Liver (tissue), 9 donors: ENCODE measurements around the gene FGF21. TPM values are rescaled to one million over a fixed set of nuclear protein-coding genes. Genes with fewer than 3 reads are reported as not detected.
A peak's percentile ranks its signal among the peaks of the same experiment; 100 is the strongest.

Source experiments
- DNase-seq: peaks from one replicate; pipeline ENCODE4 v3.0.0-alpha.2; 2017; ENCODE audit warnings: low spot score
- H3K27ac ChIP-seq, 2 donors: one replicate each; pipeline ENCODE4 v1.7.0; 2013; ENCODE audit warnings: inconsistent platforms in 2 of 2, low read length in 2 of 2, control low read depth in 1 of 2, low read depth in 1 of 2, mild to moderate bottlenecking in 1 of 2
- H3K27me3 ChIP-seq, 4 donors: one replicate each; pipeline versions ENCODE4 v1.6.1 to v1.7.0; 2013; ENCODE audit warnings: low read length in 3 of 4, inconsistent platforms in 1 of 4, mild to moderate bottlenecking in 1 of 4, moderate library complexity in 1 of 4; ENCODE audit not compliant: control insufficient read depth in 4 of 4, insufficient read depth in 4 of 4
- H3K36me3 ChIP-seq, 4 donors: one replicate each; pipeline versions ENCODE4 v1.6.1 to v1.7.0; 2013; ENCODE audit warnings: low read length in 3 of 4, mild to moderate bottlenecking in 3 of 4, low read depth in 1 of 4, moderate library complexity in 1 of 4; ENCODE audit not compliant: control insufficient read depth in 4 of 4, insufficient read depth in 3 of 4
- H3K4me1 ChIP-seq, 4 donors: one replicate each; pipeline versions ENCODE4 v1.6.1 to v1.7.0; 2013; ENCODE audit warnings: low read length in 3 of 4, mild to moderate bottlenecking in 3 of 4, moderate library complexity in 1 of 4; ENCODE audit not compliant: control insufficient read depth in 4 of 4, insufficient read depth in 4 of 4
- H3K4me3 ChIP-seq, 3 donors: one replicate each; pipeline versions ENCODE4 v1.6.1 to v1.7.0; 2013; ENCODE audit warnings: low read length in 3 of 3, control low read depth in 1 of 3, low read depth in 1 of 3, mild to moderate bottlenecking in 1 of 3
- H3K9ac ChIP-seq, 2 donors: one replicate each; pipeline ENCODE4 v1.7.0; 2013; ENCODE audit warnings: low read length in 2 of 2, mild to moderate bottlenecking in 2 of 2, moderate library complexity in 2 of 2, control low read depth in 1 of 2, low read depth in 1 of 2
- H3K9me3 ChIP-seq, 4 donors: one replicate each; pipeline versions ENCODE4 v1.6.1 to v1.7.0; 2013; ENCODE audit warnings: low read length in 3 of 4; ENCODE audit not compliant: control insufficient read depth in 4 of 4
- EGR1 ChIP-seq, 2 donors: IDR thresholded peaks; 2 replicates each; pipeline ENCODE4 v1.6.1; 2016 to 2018; ENCODE audit warnings: antibody characterized with exemption in 2 of 2, low read depth in 2 of 2
- FOXA1 ChIP-seq: IDR thresholded peaks from 2 replicates; pipeline ENCODE4 v1.6.1; 2016; ENCODE audit warnings: antibody characterized with exemption
- HNF4A ChIP-seq, 2 donors: conservative IDR thresholded peaks; 2 replicates each; pipeline ENCODE4 v1.6.1; 2016; ENCODE audit warnings: antibody characterized with exemption in 2 of 2, mild to moderate bottlenecking in 2 of 2
- HNF4G ChIP-seq: IDR thresholded peaks from 2 replicates; pipeline ENCODE4 v1.6.1; 2016; ENCODE audit warnings: antibody characterized with exemption
- JUND ChIP-seq, 2 donors: IDR thresholded peaks; 2 replicates each; pipeline ENCODE4 v1.6.1; 2016; ENCODE audit warnings: antibody characterized with exemption in 2 of 2
- NR2F2 ChIP-seq: IDR thresholded peaks from 2 replicates; pipeline ENCODE4 v1.6.1; 2016; ENCODE audit warnings: antibody characterized with exemption
- RXRA ChIP-seq, 2 donors: IDR thresholded peaks; 2 replicates each; pipeline ENCODE4 v1.6.1; 2017 to 2018; ENCODE audit warnings: antibody characterized with exemption in 2 of 2, mild to moderate bottlenecking in 1 of 2
- SP1 ChIP-seq: IDR thresholded peaks from 2 replicates; pipeline ENCODE4 v1.6.1; 2018; ENCODE audit warnings: antibody characterized with exemption, mild to moderate bottlenecking
- TAF1 ChIP-seq: conservative IDR thresholded peaks from 2 replicates; pipeline ENCODE4 v1.6.1; 2016; ENCODE audit warnings: antibody characterized with exemption, mild to moderate bottlenecking
- YY1 ChIP-seq: IDR thresholded peaks from 2 replicates; pipeline ENCODE4 v1.6.1; 2016; ENCODE audit warnings: antibody characterized with exemption, mild to moderate bottlenecking
- WGBS: extraction: QIAGEN DNeasy Blood & Tissue Kit; methylation state at CpG from one replicate; pipeline ENCODE4 v1.1.7; 2013; 5-methylcytosine and 5-hydroxymethylcytosine counted together
- polyA plus RNA-seq, 2 donors: library from polyadenylated mRNA; stranded (reverse) in 1 of 2; unstranded in 1 of 2; fragments of 200-250 nt in 1 of 2; fragments of >200 nt in 1 of 2; fragmentation: Nextera tagmentation in 1 of 2; extraction: Ambion mirVana in 1 of 2; gene quantifications; one replicate each; pipeline versions ENCODE4 v1.2.1 to v1.2.3, GENCODE V29; 2013 to 2015
- total RNA-seq, 2 donors: library from RNA; depleted of rRNA; stranded (reverse); fragments of >200 nt; gene quantifications; one replicate each; pipeline ENCODE4 v1.2.3, GENCODE V29; 2014
- TF ChIP-seq, protein P1 (sequence below): IDR thresholded peaks from 2 replicates; pipeline ENCODE4 v1.6.1; 2016; ENCODE audit warnings: antibody characterized with exemption
- TF ChIP-seq, protein P2 (sequence below): fragments of 150-350 bp; IDR thresholded peaks from 2 replicates; pipeline ENCODE4 v1.5.1; 2017; ENCODE audit warnings: improper control_type of control experiment, low read depth, low read length; ENCODE audit not compliant: missing input control
- TF ChIP-seq, protein P3 (sequence below): IDR thresholded peaks from 2 replicates; pipeline ENCODE4 v1.6.1; 2016; ENCODE audit warnings: antibody characterized with exemption, mild to moderate bottlenecking
- donor health status: healthy.
- donor health status: healthy.
- donor health status: healthy.
- donor health status: healthy.
- donor health status: healthy.

Gene FGF21
- total and polyA plus RNA-seq, 4 donors = 5.5 to 18.5 (median 6.5) TPM; not detected in 1

DNA sequence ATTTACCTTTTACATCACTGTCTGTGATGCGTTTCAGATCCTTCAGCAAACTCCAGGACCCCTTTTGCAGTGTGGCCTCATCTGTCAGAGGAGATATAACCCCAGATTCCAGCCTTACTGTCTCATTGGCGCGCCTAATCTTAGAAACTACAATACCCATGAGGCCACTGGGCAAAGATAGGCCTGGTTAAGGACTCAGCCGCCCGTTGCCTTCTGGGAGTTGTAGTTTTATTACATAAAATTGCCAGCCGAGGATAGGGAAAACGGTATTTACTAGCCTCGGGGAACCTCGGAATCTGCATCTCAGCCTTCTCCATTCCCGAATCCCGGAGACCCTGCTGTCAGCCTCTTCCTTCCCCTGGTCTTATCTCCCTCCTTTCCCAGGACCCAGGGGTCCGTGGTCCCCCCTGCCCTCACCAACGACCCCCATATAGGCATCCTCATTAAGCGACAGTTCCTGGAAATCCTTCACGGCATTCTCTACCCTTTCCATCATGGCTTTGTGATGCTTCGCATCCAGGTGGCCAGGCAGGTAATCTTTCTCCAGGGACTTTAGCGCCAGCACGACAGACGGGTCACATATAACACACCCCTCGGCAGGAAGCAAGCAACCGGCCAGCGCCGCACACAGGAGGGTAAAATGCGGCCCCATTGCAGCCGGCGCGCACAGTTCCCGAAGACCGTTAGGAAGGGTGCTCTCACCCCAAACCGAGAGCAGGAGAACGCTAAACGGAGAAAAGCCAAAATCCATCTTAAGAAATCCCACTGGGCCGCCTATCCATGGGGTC is 9.9 kb upstream of the FGF21 start:
- 31% methylated on average over 33 of the region's 33 CpGs for WGBS
- Histone ChIP-seq H3K36me3 (no peaks in the 10 kb centered on the region), H3K9me3 (no peaks in the 10 kb centered on the region), H3K4me3 (no peak overlapping the region), H3K27ac (no peak overlapping the region), H3K27me3 (no peaks in the 10 kb centered on the region), H3K9ac (no peak overlapping the region), H3K4me1 (peaks cover 0 to 2% (median 0%) of the 10 kb centered on the region in 4 donors)
- DNase-seq = peak; percentile 70
- TF ChIP-seq TAF1 = no peak
- no peak for TF ChIP-seq YY1
- TF ChIP-seq FOXA1 = no peak
- TF ChIP-seq JUND (IDR thresholded peaks at IDR 0.05) = no peak

DNA sequence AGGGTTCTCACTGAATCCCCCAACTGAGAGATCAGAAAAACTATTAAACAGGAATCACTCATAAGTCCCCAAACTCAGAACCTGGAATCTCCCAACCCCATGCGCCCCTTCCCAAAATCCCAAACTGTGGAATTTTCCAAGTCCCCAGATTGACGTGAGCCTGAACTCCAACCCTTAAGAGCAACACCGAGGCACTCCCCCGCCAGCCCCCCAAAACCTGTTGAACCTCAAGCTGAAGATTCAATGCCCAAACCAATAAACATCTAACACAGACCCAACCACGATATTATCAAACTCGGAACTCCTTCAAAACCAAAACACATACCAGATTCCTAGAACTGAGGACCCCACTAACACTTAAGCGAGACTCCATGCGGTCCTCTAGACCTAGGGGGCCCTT is 9.2 kb upstream of the FGF21 start:
- no peaks in the 10 kb centered on the region for H3K36me3 ChIP-seq
- no peak overlapping the region for H3K27ac ChIP-seq
- TF ChIP-seq SP1 = no peak
- peaks cover 0 to 2% (median 0%) of the 10 kb centered on the region in 4 donors for H3K4me1 ChIP-seq
- DNase-seq = no peak
- H3K9me3 ChIP-seq = no peaks in the 10 kb centered on the region
- H3K9ac ChIP-seq = no peak overlapping the region
- H3K27me3 ChIP-seq = no peaks in the 10 kb centered on the region
- H3K4me3 ChIP-seq = no peak overlapping the region
- WGBS = 73% methylated on average over 8 of the region's 8 CpGs

DNA sequence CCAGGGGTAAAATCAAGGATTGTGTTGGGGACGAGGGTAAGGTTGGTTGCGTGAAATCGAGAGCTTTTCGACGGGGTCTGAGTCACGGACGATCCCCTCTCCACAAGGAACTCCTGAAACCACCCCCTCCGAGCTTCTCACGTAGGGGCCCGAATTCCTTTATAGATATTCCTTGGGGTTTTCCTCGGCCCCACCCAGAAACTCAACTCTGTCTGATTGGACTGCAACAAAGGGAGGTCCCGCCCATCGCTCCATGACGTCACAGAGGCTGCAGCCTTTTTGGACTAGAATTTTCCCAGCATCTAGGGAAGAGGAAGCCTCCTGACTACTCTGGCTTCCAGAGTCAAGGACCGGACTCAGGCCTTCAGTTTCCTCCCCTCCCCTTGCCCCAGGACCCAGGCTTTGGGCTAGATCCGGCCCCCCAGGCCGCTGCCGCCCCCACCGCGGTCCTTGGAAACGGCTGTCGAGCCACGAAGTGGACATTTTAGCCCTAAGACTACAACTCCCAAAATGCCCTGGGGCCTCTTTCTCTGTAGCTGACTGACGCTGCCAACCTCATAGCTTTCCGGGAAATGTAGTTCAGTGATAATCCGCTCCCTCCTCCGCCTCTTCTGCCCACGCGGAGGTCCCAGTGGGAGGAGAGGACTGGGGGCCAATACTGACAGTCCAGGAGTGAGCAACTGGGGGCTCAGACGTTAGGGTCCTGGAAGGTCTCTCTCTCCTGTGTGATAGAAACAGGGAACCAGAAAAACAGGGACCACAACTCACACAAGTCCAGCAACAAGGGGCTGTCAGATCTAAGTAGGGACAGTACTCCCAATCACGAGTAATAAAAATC is 8.4 kb upstream of the FGF21 start, which contains the start of gene IZUMO1:
Gene IZUMO1, minus strand, starts transcription at position 172 of the 838 bp plus-strand sequence. CDS start 1,050 bp downstream, outside the sequence.
- H3K36me3 ChIP-seq = no peaks in the 10 kb centered on the region
- peak in 1 of 2 donors; percentile 13 for TF ChIP-seq HNF4A (conservative IDR thresholded peaks at IDR 0.05)
- TF ChIP-seq, protein P1, sequence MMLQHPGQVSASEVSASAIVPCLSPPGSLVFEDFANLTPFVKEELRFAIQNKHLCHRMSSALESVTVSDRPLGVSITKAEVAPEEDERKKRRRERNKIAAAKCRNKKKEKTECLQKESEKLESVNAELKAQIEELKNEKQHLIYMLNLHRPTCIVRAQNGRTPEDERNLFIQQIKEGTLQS = no peak
- peak; percentile 20 for TF ChIP-seq YY1
- TF ChIP-seq JUND (IDR thresholded peaks at IDR 0.05) = no peak
- 17% methylated on average over 31 of the region's 31 CpGs for WGBS
- H3K27me3 ChIP-seq = no peaks in the 10 kb centered on the region
- peaks cover 0 to 2% (median 0%) of the 10 kb centered on the region in 4 donors for H3K4me1 ChIP-seq
- peak within 1 kb of the TSS in 1 of 2 donors; percentile 55 for H3K27ac ChIP-seq
- H3K4me3 ChIP-seq = peak within 1 kb of the TSS in 1 of 3 donors; percentile 10
- H3K9me3 ChIP-seq = no peaks in the 10 kb centered on the region
- peak; percentile 89 for DNase-seq
- H3K9ac ChIP-seq = no peak within 1 kb of the TSS

DNA sequence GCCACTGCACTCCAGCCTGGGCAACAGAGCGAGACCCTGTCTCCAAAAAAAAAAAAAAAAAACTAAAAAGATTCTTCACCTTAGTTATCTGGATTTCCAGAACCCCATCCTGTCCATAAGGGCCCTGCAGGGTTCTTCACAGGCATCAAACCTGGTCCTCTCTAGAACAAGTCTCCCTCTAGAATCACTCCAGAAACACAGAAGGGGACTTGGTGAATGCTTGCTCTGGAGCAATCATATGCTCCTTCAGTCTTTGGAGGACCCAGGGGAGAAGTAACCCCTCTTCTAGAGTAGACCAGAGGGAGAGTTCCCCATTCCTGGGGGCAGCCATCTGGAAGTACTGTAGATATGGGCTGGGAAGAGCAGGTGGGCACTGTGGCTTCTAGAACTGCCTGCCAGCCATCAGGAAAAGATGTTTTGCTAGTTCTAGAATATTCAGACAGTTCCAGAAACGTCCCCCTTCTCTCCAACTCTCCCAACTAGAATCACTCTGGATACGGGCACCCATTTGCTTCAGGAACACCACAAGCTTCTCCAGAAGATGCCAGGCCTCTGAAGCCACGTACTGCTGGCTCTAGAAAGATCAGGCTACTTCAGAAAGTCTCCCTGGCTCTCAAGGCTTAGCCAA is 5.6 kb upstream of the FGF21 start:
- Histone ChIP-seq H3K36me3 (no peaks in the 10 kb centered on the region), H3K9me3 (no peaks in the 10 kb centered on the region), H3K9ac (no peak overlapping the region), H3K4me1 (peaks cover 0 to 6% (median 3%) of the 10 kb centered on the region in 4 donors), H3K27ac (no peak overlapping the region), H3K4me3 (no peak overlapping the region), H3K27me3 (no peaks in the 10 kb centered on the region)
- DNase-seq = no peak
- WGBS = 88% methylated on average over 4 of the region's 4 CpGs
- TF ChIP-seq EGR1 (IDR thresholded peaks at IDR 0.05; ENCODE audit: low read depth in 2 of 2) (no peak), YY1 (no peak), RXRA (IDR thresholded peaks at IDR 0.05) (no peak), NR2F2 (no peak), HNF4G (no peak)
- TF ChIP-seq, protein P2, sequence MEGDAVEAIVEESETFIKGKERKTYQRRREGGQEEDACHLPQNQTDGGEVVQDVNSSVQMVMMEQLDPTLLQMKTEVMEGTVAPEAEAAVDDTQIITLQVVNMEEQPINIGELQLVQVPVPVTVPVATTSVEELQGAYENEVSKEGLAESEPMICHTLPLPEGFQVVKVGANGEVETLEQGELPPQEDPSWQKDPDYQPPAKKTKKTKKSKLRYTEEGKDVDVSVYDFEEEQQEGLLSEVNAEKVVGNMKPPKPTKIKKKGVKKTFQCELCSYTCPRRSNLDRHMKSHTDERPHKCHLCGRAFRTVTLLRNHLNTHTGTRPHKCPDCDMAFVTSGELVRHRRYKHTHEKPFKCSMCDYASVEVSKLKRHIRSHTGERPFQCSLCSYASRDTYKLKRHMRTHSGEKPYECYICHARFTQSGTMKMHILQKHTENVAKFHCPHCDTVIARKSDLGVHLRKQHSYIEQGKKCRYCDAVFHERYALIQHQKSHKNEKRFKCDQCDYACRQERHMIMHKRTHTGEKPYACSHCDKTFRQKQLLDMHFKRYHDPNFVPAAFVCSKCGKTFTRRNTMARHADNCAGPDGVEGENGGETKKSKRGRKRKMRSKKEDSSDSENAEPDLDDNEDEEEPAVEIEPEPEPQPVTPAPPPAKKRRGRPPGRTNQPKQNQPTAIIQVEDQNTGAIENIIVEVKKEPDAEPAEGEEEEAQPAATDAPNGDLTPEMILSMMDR = no peak
- TF ChIP-seq, protein P3, sequence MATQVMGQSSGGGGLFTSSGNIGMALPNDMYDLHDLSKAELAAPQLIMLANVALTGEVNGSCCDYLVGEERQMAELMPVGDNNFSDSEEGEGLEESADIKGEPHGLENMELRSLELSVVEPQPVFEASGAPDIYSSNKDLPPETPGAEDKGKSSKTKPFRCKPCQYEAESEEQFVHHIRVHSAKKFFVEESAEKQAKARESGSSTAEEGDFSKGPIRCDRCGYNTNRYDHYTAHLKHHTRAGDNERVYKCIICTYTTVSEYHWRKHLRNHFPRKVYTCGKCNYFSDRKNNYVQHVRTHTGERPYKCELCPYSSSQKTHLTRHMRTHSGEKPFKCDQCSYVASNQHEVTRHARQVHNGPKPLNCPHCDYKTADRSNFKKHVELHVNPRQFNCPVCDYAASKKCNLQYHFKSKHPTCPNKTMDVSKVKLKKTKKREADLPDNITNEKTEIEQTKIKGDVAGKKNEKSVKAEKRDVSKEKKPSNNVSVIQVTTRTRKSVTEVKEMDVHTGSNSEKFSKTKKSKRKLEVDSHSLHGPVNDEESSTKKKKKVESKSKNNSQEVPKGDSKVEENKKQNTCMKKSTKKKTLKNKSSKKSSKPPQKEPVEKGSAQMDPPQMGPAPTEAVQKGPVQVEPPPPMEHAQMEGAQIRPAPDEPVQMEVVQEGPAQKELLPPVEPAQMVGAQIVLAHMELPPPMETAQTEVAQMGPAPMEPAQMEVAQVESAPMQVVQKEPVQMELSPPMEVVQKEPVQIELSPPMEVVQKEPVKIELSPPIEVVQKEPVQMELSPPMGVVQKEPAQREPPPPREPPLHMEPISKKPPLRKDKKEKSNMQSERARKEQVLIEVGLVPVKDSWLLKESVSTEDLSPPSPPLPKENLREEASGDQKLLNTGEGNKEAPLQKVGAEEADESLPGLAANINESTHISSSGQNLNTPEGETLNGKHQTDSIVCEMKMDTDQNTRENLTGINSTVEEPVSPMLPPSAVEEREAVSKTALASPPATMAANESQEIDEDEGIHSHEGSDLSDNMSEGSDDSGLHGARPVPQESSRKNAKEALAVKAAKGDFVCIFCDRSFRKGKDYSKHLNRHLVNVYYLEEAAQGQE = no peak
